Tongue (tissue), 2 donors: Measurements from ENCODE around the gene ZNF554. TPM values are rescaled to one million over a fixed set of nuclear protein-coding genes. Genes with fewer than 3 reads are reported as not detected.
"Not testable (repeated sequence)": the region's sequence is repeated elsewhere in the genome, so short reads cannot be mapped to it uniquely, and the experiment has no call there.

Source experiments
- DNase-seq: peaks from one replicate; pipeline ENCODE4 v3.0.0-alpha.2; 2015
- total RNA-seq: library from RNA; depleted of rRNA; stranded (reverse); fragments of >200 nt; gene quantifications from one replicate; pipeline ENCODE4 v1.2.3, GENCODE V29; 2014

ZNF554 gene
- total RNA-seq, 1 donor from 2014 or later: 9.8 TPM

DNA sequence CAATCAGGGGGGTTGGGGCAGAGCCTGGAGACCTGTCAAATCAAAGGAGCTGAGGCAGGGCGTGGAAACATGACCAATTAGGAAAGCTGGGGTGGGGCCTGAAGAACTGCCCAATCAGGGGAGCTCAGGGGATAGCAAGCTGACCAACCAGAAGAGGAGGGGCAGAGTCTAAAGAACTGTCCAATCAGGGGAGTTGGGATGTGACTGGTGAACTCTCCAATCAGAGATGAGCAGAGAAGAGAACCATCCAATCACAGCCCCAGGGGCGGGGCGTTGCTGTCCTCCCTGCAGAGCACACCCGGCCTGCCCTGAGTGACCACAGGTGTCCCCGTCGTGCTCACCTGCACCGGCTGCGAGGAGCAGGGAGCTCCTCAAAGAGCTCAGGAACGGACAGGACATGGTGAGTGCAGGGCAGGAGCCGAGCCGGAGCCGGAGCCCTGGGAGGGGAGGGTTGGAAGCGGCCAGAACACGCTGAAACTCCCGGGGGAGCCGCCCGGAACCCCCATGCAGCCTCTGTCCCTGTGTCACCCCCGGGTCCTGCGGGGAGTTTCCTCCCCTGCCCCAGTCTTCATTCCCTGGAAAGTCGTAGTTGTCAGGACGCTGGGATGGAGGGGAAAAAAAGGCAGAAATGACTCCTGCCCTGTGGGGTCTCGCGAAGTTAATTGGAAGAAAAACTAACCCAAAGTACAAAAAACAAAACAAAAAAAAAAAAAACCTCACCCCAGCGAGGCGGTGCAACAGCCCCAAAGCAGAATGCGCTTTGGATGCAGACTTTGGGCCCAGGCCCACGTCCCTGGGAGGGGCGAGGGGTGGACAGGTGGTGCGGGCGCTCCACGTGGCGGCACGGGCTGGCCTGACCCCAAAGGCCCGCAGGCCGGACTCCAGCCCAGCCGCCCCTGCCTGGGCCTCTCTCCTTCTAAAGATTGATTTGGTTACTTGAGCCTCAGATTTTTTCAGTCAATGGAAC is 47.6 kb downstream of the ZNF554 start, which contains the start of gene ZNF556:
TSS of gene ZNF556 (plus strand) at position 311 of the 967 bp plus-strand sequence. CDS start at position 398, 87 bp downstream.
- peak; percentile 96 for DNase-seq

DNA sequence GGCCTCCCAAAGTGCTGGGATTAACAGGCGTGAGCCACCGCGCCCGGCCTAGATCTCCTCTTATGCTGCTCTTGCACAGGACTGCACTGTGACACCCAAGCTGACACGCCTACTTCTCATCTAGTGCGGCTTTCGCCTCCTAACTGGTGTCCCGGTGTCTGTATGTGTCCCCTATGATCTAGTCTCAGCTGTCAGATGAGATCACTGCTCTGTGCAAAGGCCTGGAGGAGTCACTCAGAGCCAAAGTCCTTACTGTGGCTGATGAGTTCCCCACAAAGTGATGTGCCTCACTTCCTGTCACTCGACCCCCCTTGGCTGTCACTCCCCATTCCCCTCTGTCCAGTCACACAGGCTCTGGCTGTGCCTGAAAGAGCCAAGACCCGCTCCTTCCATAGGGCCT is 50.0 kb downstream of the ZNF554 start:
- DNase-seq: no peak

DNA sequence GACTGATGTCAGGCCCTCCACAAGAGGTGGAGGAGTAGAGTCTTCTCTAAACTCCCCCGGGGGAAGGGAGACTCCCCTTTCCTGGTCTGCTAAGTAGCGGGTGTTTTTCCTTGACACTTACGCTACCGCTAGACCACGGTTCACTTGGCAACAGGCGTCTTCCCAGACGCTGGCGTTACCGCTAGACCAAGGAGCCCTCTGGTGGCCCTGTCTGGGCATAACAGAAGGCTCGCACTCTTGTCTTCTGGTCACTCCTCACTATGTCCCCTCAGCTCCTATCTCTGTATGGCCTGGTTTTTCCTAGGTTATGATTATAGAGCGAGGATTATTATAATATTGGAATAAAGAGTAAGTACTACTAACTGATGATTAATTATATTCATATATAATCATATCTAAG is 52.5 kb downstream of the ZNF554 start:
- DNase-seq: not testable (repeated sequence)

DNA sequence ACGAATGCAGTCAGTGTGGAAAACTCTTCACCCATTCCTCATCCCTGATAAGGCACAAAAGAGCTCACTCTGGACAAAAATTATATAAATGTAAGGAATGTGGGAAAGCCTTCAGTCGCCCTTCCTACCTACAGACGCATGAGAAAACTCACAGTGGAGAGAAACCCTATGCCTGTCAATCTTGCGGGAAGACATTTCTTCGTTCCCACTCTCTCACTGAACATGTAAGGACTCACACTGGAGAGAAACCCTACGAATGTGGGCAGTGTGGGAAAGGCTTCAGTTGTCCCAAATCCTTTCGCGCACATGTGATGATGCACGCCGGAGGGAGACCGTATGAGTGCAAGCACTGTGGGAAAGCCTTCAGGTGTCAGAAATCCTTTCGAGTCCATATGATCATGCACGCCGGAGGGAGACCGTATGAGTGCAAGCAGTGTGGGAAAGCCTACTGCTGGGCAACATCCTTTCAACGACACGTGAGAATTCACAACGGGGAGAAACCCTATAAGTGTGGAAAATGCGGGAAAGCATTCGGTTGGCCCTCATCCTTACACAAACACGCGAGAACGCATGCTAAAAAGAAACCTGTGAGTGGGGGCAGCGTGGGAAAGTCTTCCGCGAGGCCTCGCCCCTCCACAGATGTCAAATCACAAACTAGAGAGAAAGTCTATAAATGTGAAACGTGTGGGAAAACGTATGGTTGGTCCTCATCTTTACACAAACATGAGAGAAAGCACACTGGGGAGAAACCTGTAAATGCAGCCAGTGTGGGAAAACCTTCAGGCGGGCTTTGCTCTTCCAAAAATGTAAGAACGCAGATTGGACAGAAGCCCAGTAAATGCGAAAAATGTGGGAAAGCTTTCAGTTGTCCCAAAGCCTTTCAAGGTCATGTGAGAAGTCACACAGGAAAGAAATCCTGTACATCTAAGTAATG is 58.0 kb downstream of the ZNF554 start:
- no peak for DNase-seq

DNA sequence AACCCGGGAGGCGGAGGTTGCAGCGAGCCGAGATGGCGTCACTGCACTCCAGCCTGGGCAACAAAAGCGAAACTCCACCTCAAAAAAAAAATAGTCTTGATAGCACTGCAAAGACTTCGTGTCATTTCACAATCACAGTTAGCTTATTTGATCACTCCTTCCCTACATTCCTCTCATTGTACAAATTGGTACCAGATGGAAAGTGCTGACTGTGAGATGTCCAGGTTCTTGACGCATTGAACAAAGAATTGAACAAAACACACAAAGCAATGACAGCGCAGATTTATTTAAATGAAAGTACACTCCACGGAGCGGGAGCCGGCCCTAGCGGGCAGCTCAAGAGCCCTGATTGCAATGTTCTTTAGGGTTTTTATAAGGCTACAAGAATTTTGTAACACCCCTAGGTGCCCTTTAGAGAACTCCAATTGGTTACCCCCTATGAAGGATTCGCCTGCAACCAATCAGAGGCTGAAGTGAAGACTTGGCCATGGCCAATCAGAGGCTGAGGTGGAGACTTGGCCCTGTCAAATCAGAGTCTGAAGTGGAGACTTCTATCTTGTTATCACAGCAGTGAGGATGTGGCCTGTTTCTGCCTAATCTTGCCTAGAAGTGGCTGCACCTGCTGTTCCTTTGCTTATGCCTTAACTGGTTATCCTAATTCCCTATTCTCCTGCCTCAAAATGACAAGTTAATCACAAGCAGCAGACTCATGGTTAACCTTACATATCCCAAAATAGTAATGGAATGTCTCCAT is 64.2 kb downstream of the ZNF554 start:
- no peak for DNase-seq

DNA sequence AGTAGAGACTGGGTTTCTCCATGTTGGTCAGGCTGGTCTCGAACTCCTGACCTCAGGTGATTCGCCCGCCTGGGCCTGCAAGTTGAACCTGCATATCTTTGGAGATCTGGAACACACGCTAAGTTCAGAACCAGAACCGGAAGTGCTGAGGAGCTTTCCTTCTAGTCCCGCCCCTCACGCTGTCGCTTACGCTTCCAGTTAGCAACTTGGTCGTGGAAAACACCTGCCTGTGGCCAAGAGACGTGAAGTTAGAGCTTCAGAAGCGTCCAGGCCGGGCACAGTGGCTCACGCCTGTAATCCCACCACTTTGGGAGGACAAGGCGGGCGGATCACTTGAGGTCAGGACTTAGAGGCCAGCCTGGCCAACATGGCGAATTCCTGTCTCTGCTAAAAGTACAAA is 66.1 kb downstream of the ZNF554 start:
- DNase-seq: no peak

Other genes with a start within 250 kb of the ZNF554 start
- 3.2 TPM for gene GNG7, start 117.2 kb upstream of the ZNF554 start, total RNA-seq
- 2.7 TPM for gene DIRAS1, start 98.5 kb upstream of the ZNF554 start, total RNA-seq
- 10.8 TPM for gene SLC39A3, start 79.9 kb upstream of the ZNF554 start, total RNA-seq
- gene SGTA, start 36.6 kb upstream of the ZNF554 start, total RNA-seq: 49.7 TPM
- gene THOP1, start 34.4 kb upstream of the ZNF554 start, total RNA-seq: 101 TPM
- gene ZNF555, start 21.6 kb downstream of the ZNF554 start, total RNA-seq: 24.4 TPM
- 69.1 TPM for gene ZNF556, start 47.5 kb downstream of the ZNF554 start, total RNA-seq
- gene ZNF57, start 81.1 kb downstream of the ZNF554 start, total RNA-seq: 7.4 TPM
- gene ZNF77, start 125.1 kb downstream of the ZNF554 start, total RNA-seq: 5.2 TPM
- gene TLE6, start 157.7 kb downstream of the ZNF554 start, total RNA-seq: 0.82 TPM
- 52.7 TPM for gene TLE2, start 209.4 kb downstream of the ZNF554 start, total RNA-seq
- gene TLE5, start 242.6 kb downstream of the ZNF554 start, total RNA-seq: 169 TPM